ENCODE measurements around the gene METAP2. TPM values are rescaled to one million over a fixed set of nuclear protein-coding genes. Genes with fewer than 3 reads are reported as not detected.

The METAP2 gene
- total RNA-seq, 1 experiment from 2014 or later: 112 TPM

- Mint-ChIP-seq H3K36me3 (peaks cover 34% of the 10 kb centered on the region), H3K27me3 (ENCODE audit: low read depth) (peaks cover 2% of the 10 kb centered on the region; the same call in 1 of the 2 replicates), H3K27ac (peak overlapping the region; percentile 91), H3K9me3 (no peaks in the 10 kb centered on the region), H3K4me1 (peaks cover 17% of the 10 kb centered on the region), H3K4me3 (peak overlapping the region; percentile 100)
- DNase-seq (ENCODE audit: low spot score) (no peak), ATAC-seq (no peak)
- TF ChIP-seq ELF4 (CRISPR knock-in tag; IDR thresholded peaks at IDR 0.05; ENCODE audit: low read depth) (no peak), KAT7 (CRISPR knock-in tag; IDR thresholded peaks at IDR 0.05; ENCODE audit: borderline replicate concordance) (no peak), NFATC4 (CRISPR knock-in tag; IDR thresholded peaks at IDR 0.05) (no peak), ZNF219 (CRISPR knock-in tag; IDR thresholded peaks at IDR 0.05; ENCODE audit: borderline replicate concordance) (no peak), NFE2L1 (CRISPR knock-in tag; IDR thresholded peaks at IDR 0.05) (no peak), MLX (CRISPR knock-in tag; IDR thresholded peaks at IDR 0.05) (no peak), MAX (CRISPR knock-in tag; IDR thresholded peaks at IDR 0.05) (no peak), TEAD4 (CRISPR knock-in tag; IDR thresholded peaks at IDR 0.05) (no peak), E2F1 (CRISPR knock-in tag; IDR thresholded peaks at IDR 0.05) (no peak), E2F5 (CRISPR knock-in tag; IDR thresholded peaks at IDR 0.05) (no peak), SMAD4 (CRISPR knock-in tag; IDR thresholded peaks at IDR 0.05) (no peak), PREB (CRISPR knock-in tag; IDR thresholded peaks at IDR 0.05; ENCODE audit: borderline replicate concordance) (no peak), RORB (CRISPR knock-in tag; IDR thresholded peaks at IDR 0.05) (no peak), ZNF138 (CRISPR knock-in tag; conservative IDR thresholded peaks at IDR 0.05) (no peak), NFYB (CRISPR knock-in tag; conservative IDR thresholded peaks at IDR 0.05; ENCODE audit: low read depth) (no peak), USF1 (CRISPR knock-in tag; IDR thresholded peaks at IDR 0.05) (no peak), ZNF263 (CRISPR knock-in tag; IDR thresholded peaks at IDR 0.05; ENCODE audit: low read depth) (no peak), GTF2I (CRISPR knock-in tag; conservative IDR thresholded peaks at IDR 0.05) (no peak), ZNF121 (CRISPR knock-in tag; IDR thresholded peaks at IDR 0.05) (no peak)
- POLR2A ChIA-PET: interaction anchor here (0.5 to 2.0 kb wide), 3 partner anchors 28 to 257 kb away, joined by 3 to 12 read pairs (median 4); partner anchors contain the start of genes FGD6 and VEZT
- CTCF ChIA-PET: interaction anchor here (1.7 kb wide), 1 partner anchor 60 kb away, joined by 12 read pairs; no protein-coding TSS in a partner anchor
These were observed 657 bp downstream of the METAP2 start for GRCh38 chr12:95474660-95474958.

GRCh38 chr12:95480230-95480629 is 6.3 kb downstream of the METAP2 start:
- H3K36me3 Mint-ChIP-seq: peaks cover 53% of the 10 kb centered on the region
- peaks cover 7% of the 10 kb centered on the region for H3K4me1 Mint-ChIP-seq
- ChIA-PET CTCF (no interaction called here), POLR2A (no interaction called here)
- no peak for DNase-seq (ENCODE audit: low spot score)
- ATAC-seq: no peak
- no peak for TF ChIP-seq ZNF138 (CRISPR knock-in tag; conservative IDR thresholded peaks at IDR 0.05)
- no peak for TF ChIP-seq ZNF671 (CRISPR knock-in tag; IDR thresholded peaks at IDR 0.05)
- TF ChIP-seq ETV6 (CRISPR knock-in tag; IDR thresholded peaks at IDR 0.05): no peak
- no peak for TF ChIP-seq ZBTB43 (CRISPR knock-in tag; IDR thresholded peaks at IDR 0.05)
- H3K27me3 Mint-ChIP-seq (ENCODE audit: low read depth): no peaks in the 10 kb centered on the region
- no peak overlapping the region for H3K4me3 Mint-ChIP-seq
- no peak overlapping the region for H3K27ac Mint-ChIP-seq
- H3K9me3 Mint-ChIP-seq: no peaks in the 10 kb centered on the region

Measured in WTC11 (cell line).